ENCODE measurements around the gene ADGRG7. TPM values are rescaled to one million over a fixed set of nuclear protein-coding genes. Genes with fewer than 3 reads are reported as not detected.
A peak's percentile ranks its signal among the peaks of the same experiment; 100 is the strongest.

Gene ADGRG7
- total and polyA plus RNA-seq, 9 of the 15 experiments (the other 6 are each of a cell fraction or from before 2014, with no cell fraction given) = 0.03 TPM; not detected in 7

DNA sequence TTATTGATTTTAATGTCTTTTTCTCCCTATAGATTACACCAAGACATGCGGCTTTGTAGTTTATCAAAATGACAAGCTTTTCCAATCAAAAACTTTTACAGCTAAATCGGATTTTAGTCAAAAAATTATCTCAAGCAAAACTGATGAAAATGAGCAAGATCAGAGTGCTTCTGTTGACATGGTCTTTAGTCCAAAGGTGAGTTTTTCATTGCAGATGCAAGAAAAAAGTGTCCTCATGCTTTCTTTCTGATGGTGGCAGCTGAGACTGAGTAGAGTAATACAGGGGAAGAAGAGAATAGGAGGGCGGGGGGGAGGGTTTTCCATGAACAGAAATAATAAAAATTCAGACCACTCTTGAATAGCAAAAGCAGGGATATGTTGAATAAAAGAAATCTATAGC, 36.5 kb downstream of the ADGRG7 start:
- FAIRE-seq = no peak
- no peak overlapping the region for H3K4me2 ChIP-seq (ENCODE audit: insufficient read depth, low read length)
- WGBS (ENCODE audit: insufficient coverage, low coverage, missing lambda C conversion rate) = 59% methylated on average over 3 of the region's 3 CpGs
- TF ChIP-seq, protein P1, sequence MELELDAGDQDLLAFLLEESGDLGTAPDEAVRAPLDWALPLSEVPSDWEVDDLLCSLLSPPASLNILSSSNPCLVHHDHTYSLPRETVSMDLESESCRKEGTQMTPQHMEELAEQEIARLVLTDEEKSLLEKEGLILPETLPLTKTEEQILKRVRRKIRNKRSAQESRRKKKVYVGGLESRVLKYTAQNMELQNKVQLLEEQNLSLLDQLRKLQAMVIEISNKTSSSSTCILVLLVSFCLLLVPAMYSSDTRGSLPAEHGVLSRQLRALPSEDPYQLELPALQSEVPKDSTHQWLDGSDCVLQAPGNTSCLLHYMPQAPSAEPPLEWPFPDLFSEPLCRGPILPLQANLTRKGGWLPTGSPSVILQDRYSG (tag; conservative IDR thresholded peaks at IDR 0.05; ENCODE audit: low read depth) = no peak
- no peak for TF ChIP-seq ZNF79 (CRISPR knock-in tag; IDR thresholded peaks at IDR 0.05; ENCODE audit: low read depth)
- no peaks in the 10 kb centered on the region for H3K36me3 ChIP-seq (ENCODE audit: control insufficient read depth, insufficient read depth, low read length)
- no peak overlapping the region for H3K9ac ChIP-seq (ENCODE audit: insufficient read depth in 1 of 2, low read depth in 2 of 2, low read length in 2 of 2)
- in situ Hi-C loops (cut with MboI) (no loop called here), intact Hi-C loops (cut with micrococcal nuclease) (no loop called here)
- peaks cover 0 to 3% of the 10 kb centered on the region in 2 experiments; a peak in 2 of 5 replicates for H3K4me1 ChIP-seq (replicated peaks in 1 of 2; ENCODE audit: control insufficient read depth in 2 of 2, insufficient read depth in 2 of 2, low read length in 2 of 2)
- H3K9me3 ChIP-seq (replicated peaks; ENCODE audit: control insufficient read depth, insufficient read depth, low read depth, low read length) = no peaks in the 10 kb centered on the region
- H3K9me1 ChIP-seq (ENCODE audit: control insufficient read depth, insufficient read depth, low read length) = no peaks in the 10 kb centered on the region
- no peaks in the 10 kb centered on the region for H3K79me2 ChIP-seq (ENCODE audit: control insufficient read depth, insufficient read depth, low read length)
- H4K20me1 ChIP-seq (replicated peaks; ENCODE audit: control insufficient read depth, insufficient read depth, low read length) = no peaks in the 10 kb centered on the region
- H3K27me3 ChIP-seq (ENCODE audit: control insufficient read depth in 2 of 2, insufficient read depth in 2 of 2, low read length in 2 of 2) = no peaks in the 10 kb centered on the region
- POLR2A ChIA-PET = interaction anchor here (0.7 to 1.2 kb wide), 2 partner anchors 11 to 63 kb away, joined by 3 read pairs; partner anchors contain the start of gene TFG
- H2AFZ ChIP-seq (ENCODE audit: low read depth, low read length) = no peak overlapping the region
- H3K27ac ChIP-seq (ENCODE audit: extremely low read depth, low read depth, low read length) = no peak overlapping the region
- CTCF ChIA-PET (ENCODE audit: low intra/inter-chr PET ratio) = no interaction called here
- DNase-seq (ENCODE audit: extremely low read depth in 1 of 4, low spot score in 3 of 4) = no peak
- H3K4me3 ChIP-seq = no peak overlapping the region
- no TSS peak for BruUV-seq (replicated peaks)
- no peak for ATAC-seq

DNA sequence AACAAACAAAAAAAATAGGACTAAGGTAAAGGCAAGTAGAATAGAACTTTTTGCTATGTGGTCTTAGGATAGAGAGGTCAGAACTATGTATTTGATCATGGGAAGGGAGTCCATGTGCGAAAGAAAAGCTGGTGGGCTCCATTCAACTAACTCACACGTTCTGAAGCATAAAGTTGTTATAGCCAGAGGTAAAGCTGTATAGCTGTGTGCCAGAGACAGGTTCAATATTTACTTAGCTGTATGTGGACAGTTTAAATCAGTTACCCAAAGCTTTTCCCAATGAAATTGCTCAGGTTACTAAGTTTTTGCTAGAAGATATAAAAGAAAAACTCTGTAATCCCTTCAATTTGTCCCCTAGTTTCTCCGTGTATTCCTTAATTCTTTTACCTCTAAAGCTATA, 37.8 kb downstream of the ADGRG7 start:
- Histone ChIP-seq H4K20me1 (replicated peaks; ENCODE audit: control insufficient read depth, insufficient read depth, low read length) (no peaks in the 10 kb centered on the region), H3K27me3 (ENCODE audit: control insufficient read depth in 2 of 2, insufficient read depth in 2 of 2, low read length in 2 of 2) (no peaks in the 10 kb centered on the region), H3K79me2 (ENCODE audit: control insufficient read depth, insufficient read depth, low read length) (no peaks in the 10 kb centered on the region), H3K27ac (ENCODE audit: extremely low read depth, low read depth, low read length) (no peak overlapping the region), H3K4me1 (replicated peaks in 1 of 2; ENCODE audit: control insufficient read depth in 2 of 2, insufficient read depth in 2 of 2, low read length in 2 of 2) (peaks cover 0 to 3% of the 10 kb centered on the region in 2 experiments; a peak in 2 of 5 replicates), H2AFZ (ENCODE audit: low read depth, low read length) (peak overlapping the region; percentile 68), H3K4me2 (ENCODE audit: insufficient read depth, low read length) (peak overlapping the region; percentile 29; the same call in 1 of the 2 replicates), H3K9me1 (ENCODE audit: control insufficient read depth, insufficient read depth, low read length) (no peaks in the 10 kb centered on the region), H3K9ac (ENCODE audit: insufficient read depth in 1 of 2, low read depth in 2 of 2, low read length in 2 of 2) (no peak overlapping the region; a peak in 1 of 4 replicates), H3K4me3 (no peak overlapping the region), H3K36me3 (ENCODE audit: control insufficient read depth, insufficient read depth, low read length) (no peaks in the 10 kb centered on the region), H3K9me3 (replicated peaks; ENCODE audit: control insufficient read depth, insufficient read depth, low read depth, low read length) (no peaks in the 10 kb centered on the region)
- no peak for TF ChIP-seq ILK (tag; IDR thresholded peaks at IDR 0.05; ENCODE audit: borderline replicate concordance, low read depth)
- POLR2A ChIA-PET = interaction anchor here (0.8 to 1.2 kb wide), 2 partner anchors 63 to 311 kb away, joined by 4 read pairs; no protein-coding TSS in a partner anchor
- 39% methylated on average over 3 of the region's 3 CpGs for WGBS (ENCODE audit: insufficient coverage, low coverage, missing lambda C conversion rate)
- CTCF ChIA-PET (ENCODE audit: low intra/inter-chr PET ratio) = no interaction called here
- DNase-seq (ENCODE audit: extremely low read depth in 1 of 4, low spot score in 3 of 4) (no peak), FAIRE-seq (no peak), ATAC-seq (peak; percentile 57)
- in situ Hi-C loops (cut with MboI) (no loop called here), intact Hi-C loops (cut with micrococcal nuclease) (no loop called here)
- no TSS peak for BruUV-seq (replicated peaks)
